A673 (cell line): ENCODE results near the gene NDUFA5. TPM values are rescaled to one million over a fixed set of nuclear protein-coding genes. Genes with fewer than 3 reads are reported as not detected.

Experiments used
- BruUV-seq: library from RNA; stranded (reverse); fragments of 400-500 nt; replicated peaks from 2 replicates; lab custom pipeline; 2021; lab: Mats Ljungman, UMichigan
- CTCF ChIA-PET: fragments of 300-600 bp; sonication (Branson Sonifier 250); formaldehyde crosslinking; loops from one replicate; lab custom pipeline; 2022; ENCODE audit warnings: antibody characterized with exemption; lab: Charles Lee
- POLR2A ChIA-PET: fragments of 300-600 bp; sonication (Branson Sonifier 250); formaldehyde crosslinking; loops from one replicate; lab custom pipeline; 2022; ENCODE audit warnings: antibody characterized with exemption; ENCODE audit not compliant: low non-redundant PET; lab: Charles Lee
- DNase-seq: peaks from one replicate; pipeline ENCODE4 v3.0.0-alpha.2; 2015; ENCODE audit warnings: low spot score
- H3K27ac ChIP-seq: fragments of 200-600 bp; sonication (generic); 2 replicates; pipeline ENCODE4 v1.5.1; 2016; ENCODE audit warnings: mixed run types, low read depth, mild to moderate bottlenecking, mixed read lengths, antibody characterized with exemption, low read length; ENCODE audit not compliant: poor library complexity, severe bottlenecking
- H3K27me3 ChIP-seq: fragments of 200-600 bp; sonication (generic); replicated peaks from 2 replicates; pipeline ENCODE4 v1.6.1; 2017; ENCODE audit warnings: mixed run types, low read depth, mild to moderate bottlenecking, mixed read lengths, antibody characterized with exemption, low read length; ENCODE audit not compliant: insufficient read depth, poor library complexity
- H3K36me3 ChIP-seq: fragments of 200-600 bp; sonication (generic); 2 replicates; pipeline ENCODE4 v1.6.1; 2016; ENCODE audit warnings: mixed run types, mild to moderate bottlenecking, mixed read lengths, antibody characterized with exemption, low read length; ENCODE audit not compliant: insufficient read depth, poor library complexity, severe bottlenecking
- H3K4me1 ChIP-seq: fragments of 200-600 bp; sonication (generic); 2 replicates; pipeline ENCODE4 v1.6.1; 2017; ENCODE audit warnings: mixed run types, mild to moderate bottlenecking, mixed read lengths, antibody characterized with exemption, low read length; ENCODE audit not compliant: insufficient read depth, poor library complexity, severe bottlenecking
- H3K4me3 ChIP-seq: fragments of 200-600 bp; sonication (generic); 2 replicates; pipeline ENCODE4 v1.5.1; 2016; ENCODE audit warnings: low read depth, mixed run types, mild to moderate bottlenecking, mixed read lengths, low read length; ENCODE audit not compliant: poor library complexity, severe bottlenecking
- H3K9me3 ChIP-seq: fragments of 200-600 bp; sonication (generic); 2 replicates; pipeline ENCODE4 v1.6.1; 2016; ENCODE audit warnings: mixed run types, low read depth, mild to moderate bottlenecking, mixed read lengths, antibody characterized with exemption, low read length; ENCODE audit not compliant: poor library complexity, severe bottlenecking
- CTCF ChIP-seq: fragments of 300-800, 200-600 bp; sonication (generic); conservative IDR thresholded peaks from 2 replicates; pipeline ENCODE4 v1.5.1; 2017; ENCODE audit warnings: low read depth, mild to moderate bottlenecking, antibody characterized with exemption, low read length, moderate library complexity, mixed read lengths
- EZH2 ChIP-seq: fragments of 200-600 bp; sonication (generic); IDR thresholded peaks from 2 replicates; pipeline ENCODE4 v1.6.1; 2017; ENCODE audit warnings: borderline replicate concordance, low read depth, mild to moderate bottlenecking, mixed read lengths, antibody characterized with exemption, low read length; ENCODE audit not compliant: poor library complexity, severe bottlenecking
- intact Hi-C: fragments of 100-400 bp; cut with micrococcal nuclease; formaldehyde crosslinking; loops from one replicate; pipeline ENCODE4 v1.10.0; 2022; ENCODE audit not compliant: unreplicated experiment
- total RNA-seq: library from RNA; stranded (reverse); gene quantifications from 2 replicates; pipeline ENCODE4 v1.2.3, GENCODE V29; 2021

The NDUFA5 gene
- total RNA-seq, 1 experiment from 2014 or later, result 114 TPM

- no peaks in the 10 kb centered on the region for H3K9me3 ChIP-seq
- intact Hi-C loops, result loop anchor here (5.0 kb wide), 1 partner anchor 118 kb away; no protein-coding TSS in a partner anchor
- no peaks in the 10 kb centered on the region for H3K4me1 ChIP-seq
- ChIA-PET POLR2A (no interaction called here), CTCF (interaction anchor here (0.6 kb wide), 1 partner anchor 63 kb away, joined by 7 read pairs; no protein-coding TSS in a partner anchor)
- H3K36me3 ChIP-seq, result no peaks in the 10 kb centered on the region
- TF ChIP-seq CTCF, result no peak
- no peak for TF ChIP-seq EZH2
- H3K27me3 ChIP-seq, result no peaks in the 10 kb centered on the region
- no peak for DNase-seq
- no peak overlapping the region for H3K4me3 ChIP-seq
- H3K27ac ChIP-seq, result no peak overlapping the region
- BruUV-seq, result no TSS peak
Observed at GRCh38 chr7:123583821-123584220, 26.2 kb upstream of the NDUFA5 start.

- H3K9me3 ChIP-seq, result no peaks in the 10 kb centered on the region
- no peaks in the 10 kb centered on the region for H3K4me1 ChIP-seq
- no TSS peak for BruUV-seq
- no peak overlapping the region for H3K27ac ChIP-seq
- H3K36me3 ChIP-seq, result no peaks in the 10 kb centered on the region
- H3K27me3 ChIP-seq, result no peaks in the 10 kb centered on the region
- TF ChIP-seq EZH2, result no peak
- 0 out of 2 replicates have a peak, but pooled peaks have one; percentile 17 for TF ChIP-seq CTCF
- ChIA-PET CTCF (interaction anchor here (0.7 kb wide), 1 partner anchor 28 kb away, joined by 4 read pairs; no protein-coding TSS in a partner anchor), POLR2A (interaction anchor here (0.6 kb wide), 1 partner anchor 505 kb away, joined by 11 read pairs; no protein-coding TSS in a partner anchor)
- no peak for DNase-seq
- intact Hi-C loops, result loop anchor here (2.0 to 5.0 kb wide), 2 partner anchors 121 to 292 kb away; no protein-coding TSS in a partner anchor
- H3K4me3 ChIP-seq, result no peak overlapping the region
Observed at GRCh38 chr7:123581162-123581459, 23.5 kb upstream of the NDUFA5 start.

GRCh38 chr7:123580406-123581161 lies 23.0 kb upstream of the NDUFA5 start:
- intact Hi-C loops, result loop anchor here (1.0 to 5.0 kb wide), 3 partner anchors 122 to 292 kb away; no protein-coding TSS in a partner anchor
- H3K36me3 ChIP-seq, result no peaks in the 10 kb centered on the region
- H3K27me3 ChIP-seq, result no peaks in the 10 kb centered on the region
- H3K4me1 ChIP-seq, result no peaks in the 10 kb centered on the region
- H3K9me3 ChIP-seq, result no peaks in the 10 kb centered on the region
- no peak for TF ChIP-seq EZH2
- peak; percentile 75 for TF ChIP-seq CTCF
- POLR2A ChIA-PET, result interaction anchor here (0.6 kb wide), 1 partner anchor 505 kb away, joined by 11 read pairs; no protein-coding TSS in a partner anchor
- no peak overlapping the region for H3K4me3 ChIP-seq
- no TSS peak for BruUV-seq
- H3K27ac ChIP-seq, result no peak overlapping the region
- peak; percentile 60 for DNase-seq
- CTCF ChIA-PET, result interaction anchor here (0.7 kb wide), 1 partner anchor 28 kb away, joined by 4 read pairs; no protein-coding TSS in a partner anchor
